HL-60/S4 treated with retinoic acid at 250 ng/mL for 4 days and 3 days (cell line): ENCODE data around the gene AGAP3.

Source experiments
- in situ Hi-C: fragments of 300-500 bp; cut with MboI; formaldehyde crosslinking; loops from 2 replicates; pipeline ENCODE4 v1.7.0; 2022; ENCODE audit warnings: low sequenced_read_pairs

AGAP3 gene

DNA sequence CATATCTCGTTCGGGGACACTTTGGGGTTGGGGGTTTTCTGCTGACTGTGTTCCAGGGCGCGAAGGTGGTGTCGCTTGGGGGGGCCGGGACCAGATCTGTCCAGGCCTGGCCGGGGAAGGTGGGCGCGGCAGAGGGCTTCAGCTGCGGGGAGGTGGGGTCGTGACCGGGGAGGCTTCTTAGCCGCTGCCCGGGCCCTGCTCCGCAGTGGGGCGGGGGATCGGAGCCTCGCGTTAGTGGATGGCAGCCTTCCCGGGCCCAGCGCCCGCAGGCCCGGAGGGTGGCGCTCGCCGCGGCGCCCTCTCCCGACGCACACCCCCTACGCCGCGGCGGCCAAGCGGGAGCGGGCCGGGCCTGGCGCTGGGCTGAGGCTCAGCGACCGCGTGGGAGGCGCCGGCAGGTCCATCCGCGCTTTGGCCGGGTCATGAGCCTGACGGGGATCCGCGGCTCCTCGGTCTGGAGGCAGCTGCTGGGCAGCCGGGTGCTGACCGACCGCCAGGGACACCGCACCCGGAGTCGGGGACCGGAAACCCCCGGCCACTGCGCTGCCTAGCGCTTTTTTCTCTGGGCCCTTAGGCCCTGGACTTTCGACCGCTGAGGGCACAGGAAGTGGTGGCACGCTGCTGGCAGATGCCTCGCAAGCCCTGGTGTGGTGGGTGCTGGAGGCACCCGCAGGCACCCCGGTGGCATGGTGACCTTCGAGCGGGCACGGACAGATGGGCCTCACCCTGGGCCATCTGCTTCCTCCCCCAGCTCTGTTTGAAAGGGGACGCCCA, 1.2 kb downstream of the AGAP3 start:
- in situ Hi-C loops: no loop called here

DNA sequence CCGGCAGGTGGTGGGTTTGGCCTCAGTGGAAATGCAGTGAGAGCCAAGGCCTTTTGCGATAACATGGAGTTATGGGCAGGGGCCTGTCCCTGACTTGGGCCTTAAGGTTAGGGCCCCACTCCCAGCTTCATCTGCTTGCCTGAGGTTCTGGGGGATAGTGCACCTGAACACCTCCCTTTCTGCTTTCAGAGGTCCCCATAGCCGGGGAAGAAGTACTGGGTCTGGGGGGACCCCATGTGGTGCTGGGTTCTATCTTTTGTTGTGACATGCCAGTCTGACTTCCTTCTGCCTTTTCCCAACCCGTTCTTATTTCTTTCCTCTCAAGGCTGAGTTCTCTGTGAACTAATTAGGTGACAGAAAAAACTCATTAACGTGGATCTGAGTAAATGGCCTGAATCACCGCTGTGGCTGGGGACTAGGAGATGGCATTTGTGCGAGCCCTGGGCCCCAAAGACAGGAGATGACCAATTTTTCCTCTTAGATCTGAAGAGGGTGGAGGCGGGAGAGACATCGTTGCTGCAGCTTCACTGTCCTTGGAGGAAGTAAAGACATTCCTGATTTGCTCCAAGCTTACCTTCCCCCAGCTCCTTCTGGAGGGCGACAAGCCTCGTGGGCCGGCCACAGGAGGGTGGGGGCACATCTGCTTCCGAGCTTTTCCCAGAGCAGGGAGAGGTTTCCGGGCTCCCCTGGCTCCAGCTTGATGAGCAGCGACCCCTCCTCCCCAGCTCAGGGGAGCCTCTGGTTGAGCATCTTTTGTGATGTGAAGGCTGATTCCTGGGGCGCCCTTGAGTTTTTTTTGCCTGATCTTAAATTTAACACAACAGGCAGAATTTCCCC, 2.0 kb downstream of the AGAP3 start:
- in situ Hi-C loops: no loop called here

DNA sequence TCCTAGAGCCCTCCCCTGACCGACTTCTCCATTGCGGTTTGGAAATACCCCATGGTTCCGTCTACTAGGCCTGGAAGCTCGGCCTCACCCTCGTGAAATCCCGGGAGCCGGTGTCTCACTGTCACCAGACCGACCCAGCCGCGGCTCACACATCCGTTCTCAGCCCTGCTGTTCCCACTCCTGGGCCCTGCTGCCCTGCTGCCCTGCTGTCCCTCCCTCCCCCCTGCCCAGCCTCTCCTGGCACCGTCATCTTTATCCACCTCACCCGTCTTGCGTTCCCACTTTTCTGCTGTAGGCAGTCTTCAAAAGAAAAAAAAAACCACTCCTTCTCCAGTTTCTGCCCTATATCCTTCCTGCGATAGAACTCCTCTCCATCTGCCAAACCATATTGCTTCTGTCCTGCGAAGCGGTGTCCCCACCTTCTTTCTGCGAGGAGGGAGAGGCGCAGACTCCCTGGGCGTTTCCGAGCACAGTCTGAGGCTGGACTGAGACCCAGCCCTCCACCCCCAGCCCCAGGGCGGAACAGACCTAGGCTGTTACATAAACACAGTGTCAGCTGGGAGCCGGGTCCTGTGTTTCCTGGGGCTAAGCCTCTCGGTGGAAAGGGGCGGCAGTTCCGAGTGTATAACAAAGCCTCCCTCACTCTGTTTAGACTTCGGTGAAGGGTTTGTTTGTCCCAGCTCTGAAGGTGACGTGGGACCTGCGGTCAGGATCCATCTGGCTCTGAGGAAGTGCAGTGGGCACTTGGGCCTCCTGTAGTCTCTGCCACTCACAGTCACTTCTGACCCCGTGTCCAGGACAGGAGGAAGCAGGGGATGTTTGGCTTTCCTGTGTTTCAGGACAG, 2.8 kb downstream of the AGAP3 start:
- in situ Hi-C loops: no loop called here

DNA sequence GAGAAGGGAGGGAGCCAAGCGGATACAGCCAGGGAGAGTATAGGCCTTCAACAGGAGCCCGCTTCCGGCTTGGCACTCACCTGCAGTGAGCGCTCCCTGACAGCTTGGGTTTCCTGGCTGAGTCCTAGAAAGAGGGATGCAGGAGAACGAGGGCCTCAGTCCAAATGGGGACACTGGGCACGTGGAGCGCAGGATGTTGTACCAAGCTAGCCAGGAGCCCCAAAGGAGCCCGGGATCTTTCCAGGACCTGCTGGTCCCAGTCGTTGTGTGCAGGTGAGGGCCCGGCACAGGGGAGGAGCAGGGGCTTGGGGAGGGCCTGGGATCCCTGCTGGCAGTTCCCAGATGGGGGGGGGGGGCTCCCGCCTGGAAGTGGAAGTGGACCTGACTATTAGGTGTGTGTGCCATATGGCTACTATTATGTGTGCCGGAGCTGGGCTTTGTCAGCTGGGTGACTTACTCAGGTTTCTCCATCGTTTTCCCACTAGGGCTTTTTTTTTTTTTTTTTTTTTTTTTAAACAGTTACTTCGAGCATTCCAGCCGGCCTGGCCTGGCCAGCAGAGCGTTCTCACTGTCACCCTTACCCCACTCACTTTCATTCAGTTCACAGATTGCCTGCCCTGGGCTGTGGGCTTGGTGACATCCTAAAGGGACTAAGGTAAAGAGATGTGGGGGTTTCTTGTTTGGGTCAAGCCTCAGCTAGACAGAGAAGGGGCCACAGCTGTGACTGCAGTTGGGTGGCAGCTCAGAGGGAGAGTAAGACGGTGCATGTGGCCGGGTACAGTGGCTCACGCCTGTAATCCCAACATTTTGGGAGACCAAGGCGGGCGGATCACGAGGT, 3.8 kb downstream of the AGAP3 start:
- in situ Hi-C loops: no loop called here

DNA sequence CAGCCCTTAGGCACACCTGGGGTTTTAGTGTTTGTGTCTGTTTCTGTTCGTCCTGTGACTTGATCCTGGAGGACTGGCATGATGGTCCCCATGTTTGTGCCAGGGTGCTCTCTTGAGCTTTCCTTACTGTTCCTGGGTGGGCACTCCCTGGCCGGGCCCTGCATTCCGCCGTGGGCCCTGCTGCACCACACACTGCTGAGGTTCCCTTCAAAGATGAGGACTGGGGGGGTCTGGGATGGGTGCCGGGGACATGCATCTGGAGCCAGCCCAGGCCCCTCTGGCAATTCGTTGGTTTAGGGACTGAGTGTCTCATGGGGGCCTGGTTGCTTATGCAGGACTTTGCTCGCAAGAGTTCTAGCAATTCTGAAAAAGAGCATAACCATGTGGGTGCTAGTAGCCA, 4.7 kb downstream of the AGAP3 start:
- in situ Hi-C loops: no loop called here

DNA sequence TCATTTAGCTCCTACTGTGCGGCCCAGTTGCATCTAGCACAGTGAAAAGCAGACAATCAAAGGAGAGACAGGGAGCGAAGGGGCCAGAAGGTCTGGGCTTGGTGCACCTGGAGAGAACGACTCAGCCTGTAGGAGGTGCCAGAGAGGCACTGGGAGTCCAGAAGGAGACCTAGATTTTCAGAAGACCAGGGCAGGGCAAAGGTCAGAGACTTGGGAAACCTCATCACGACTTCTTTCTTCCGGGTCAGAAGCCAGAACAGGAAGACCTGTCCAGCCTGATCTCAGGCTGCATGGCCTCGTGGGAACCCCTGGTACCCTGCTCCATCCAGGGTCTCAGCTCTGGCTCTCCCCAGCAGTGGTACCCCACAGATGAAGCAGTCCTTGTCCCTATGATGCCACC, 5.2 kb downstream of the AGAP3 start:
- in situ Hi-C loops: no loop called here

DNA sequence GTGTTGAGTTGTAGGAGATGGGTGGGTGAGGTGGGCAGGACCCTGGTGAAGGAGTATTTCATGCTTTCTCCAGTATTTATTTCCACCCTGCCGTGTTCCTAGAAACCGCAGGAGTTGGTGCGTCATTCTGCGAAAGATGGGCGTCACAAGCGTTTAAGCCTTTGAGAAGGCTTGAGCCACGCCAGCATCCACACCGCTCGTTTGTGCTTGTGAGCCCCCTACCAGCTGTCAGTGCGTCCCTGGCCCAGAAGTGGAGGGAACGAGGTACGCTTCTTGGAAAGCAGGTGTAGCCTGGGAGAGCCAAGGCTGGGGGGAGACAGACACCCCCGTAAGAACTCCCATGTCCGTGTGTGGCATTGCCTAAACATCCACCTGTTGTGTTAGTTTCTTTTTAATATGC, 5.7 kb downstream of the AGAP3 start:
- in situ Hi-C loops: no loop called here

DNA sequence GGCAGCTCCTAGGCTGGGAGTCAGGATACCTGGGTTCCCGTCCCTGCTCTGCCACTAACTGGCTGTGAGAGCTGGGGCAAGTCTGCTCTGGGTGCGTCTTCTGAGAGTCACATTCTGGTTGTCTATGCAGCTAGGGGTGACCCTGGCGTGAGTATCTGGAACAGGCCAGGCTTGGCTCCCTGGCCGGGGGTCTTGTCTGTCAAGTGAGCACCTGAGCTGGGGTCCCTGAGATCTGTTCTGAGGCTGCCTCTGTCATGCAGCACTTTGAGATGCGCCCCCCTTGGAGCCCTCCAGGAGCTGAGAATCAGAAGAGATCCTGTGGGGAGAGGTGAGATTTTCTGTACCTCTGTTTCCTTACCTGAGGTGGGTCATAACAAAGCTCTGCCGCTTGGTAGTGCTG, 7.5 kb downstream of the AGAP3 start:
- in situ Hi-C loops: no loop called here

DNA sequence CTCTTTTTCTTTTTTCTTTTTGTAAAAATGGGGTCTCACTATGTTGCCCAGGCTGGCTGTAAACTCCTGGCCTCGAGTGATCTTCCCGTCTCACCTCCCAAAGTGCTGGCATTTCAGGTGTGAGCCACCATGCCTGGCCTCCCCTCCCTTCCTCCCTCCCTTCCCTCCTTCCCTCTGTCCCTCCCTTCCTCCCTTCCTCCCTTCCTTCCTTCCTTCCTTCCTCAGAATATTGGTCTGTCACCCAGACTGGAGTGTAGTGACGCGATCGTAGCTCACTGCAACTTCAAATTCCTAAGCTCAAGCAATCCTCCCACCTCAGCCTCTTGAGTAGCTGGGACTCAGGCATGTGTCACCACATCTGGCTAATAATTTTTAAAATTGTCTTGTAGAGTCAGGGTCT, 8.4 kb downstream of the AGAP3 start:
- in situ Hi-C loops: no loop called here

DNA sequence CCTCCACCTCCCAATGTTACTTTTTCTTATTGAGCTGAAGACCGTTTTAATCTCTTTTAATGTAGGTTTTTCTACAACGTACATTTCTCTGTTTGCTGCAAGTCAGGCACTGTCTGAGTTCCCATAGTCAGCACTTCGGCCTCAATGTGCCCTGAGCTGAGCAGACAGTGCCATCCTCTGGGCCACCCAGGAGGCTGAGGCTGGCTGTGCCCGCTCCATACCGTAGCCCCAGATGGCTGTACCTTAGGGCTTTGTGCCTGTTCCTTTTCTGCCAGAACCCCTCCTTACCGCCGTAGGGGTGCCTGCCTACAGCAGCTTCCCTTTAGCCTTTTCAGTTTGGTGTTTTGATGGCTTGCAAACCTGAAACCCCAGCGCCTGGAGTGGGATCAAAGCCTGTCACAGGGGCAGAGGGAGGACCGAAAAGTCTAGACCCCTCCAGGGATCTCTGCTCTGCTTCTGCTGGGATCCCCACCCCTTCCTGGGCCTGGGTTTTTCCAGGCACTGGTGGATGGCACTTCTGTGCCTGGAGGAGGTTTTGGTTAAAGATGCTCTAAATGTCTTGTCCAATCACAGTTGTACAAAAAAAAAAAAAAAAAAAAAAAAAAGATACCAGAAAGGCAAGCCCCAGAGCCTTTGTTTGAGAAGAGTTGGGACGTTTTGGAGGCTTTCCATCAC, 9.0 kb downstream of the AGAP3 start:
- in situ Hi-C loops: no loop called here

DNA sequence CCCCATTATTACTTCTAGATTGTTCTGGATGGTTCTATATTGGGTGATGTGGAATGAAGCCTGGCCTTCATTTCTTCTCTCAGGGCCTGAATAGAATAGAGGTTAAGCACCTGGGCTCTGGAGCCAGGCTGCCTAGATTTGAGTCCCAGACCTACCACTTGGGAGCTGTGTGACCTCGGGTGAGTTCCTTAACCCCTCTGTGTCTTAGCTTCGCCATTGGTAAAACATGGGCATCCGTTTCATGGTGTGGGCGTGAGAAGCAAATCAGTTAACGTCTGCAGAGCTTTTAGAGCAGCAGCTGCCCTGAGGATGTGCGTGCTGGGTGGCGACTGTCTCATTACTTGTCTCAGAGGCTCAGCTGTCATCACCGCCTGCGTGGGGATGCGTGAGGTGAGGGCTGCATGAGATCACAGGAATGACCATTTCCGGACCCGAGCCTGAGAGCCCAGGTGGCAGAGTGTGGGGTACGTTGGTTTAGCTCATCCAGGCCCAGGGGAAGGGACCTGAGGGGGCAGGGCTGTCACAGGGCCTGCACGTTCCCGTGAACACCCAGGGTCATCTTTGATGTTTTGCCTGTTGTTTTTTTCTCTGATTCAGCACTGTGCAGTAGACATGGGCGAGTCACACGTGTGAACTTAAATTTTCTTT, 9.7 kb downstream of the AGAP3 start:
- in situ Hi-C loops: no loop called here

DNA sequence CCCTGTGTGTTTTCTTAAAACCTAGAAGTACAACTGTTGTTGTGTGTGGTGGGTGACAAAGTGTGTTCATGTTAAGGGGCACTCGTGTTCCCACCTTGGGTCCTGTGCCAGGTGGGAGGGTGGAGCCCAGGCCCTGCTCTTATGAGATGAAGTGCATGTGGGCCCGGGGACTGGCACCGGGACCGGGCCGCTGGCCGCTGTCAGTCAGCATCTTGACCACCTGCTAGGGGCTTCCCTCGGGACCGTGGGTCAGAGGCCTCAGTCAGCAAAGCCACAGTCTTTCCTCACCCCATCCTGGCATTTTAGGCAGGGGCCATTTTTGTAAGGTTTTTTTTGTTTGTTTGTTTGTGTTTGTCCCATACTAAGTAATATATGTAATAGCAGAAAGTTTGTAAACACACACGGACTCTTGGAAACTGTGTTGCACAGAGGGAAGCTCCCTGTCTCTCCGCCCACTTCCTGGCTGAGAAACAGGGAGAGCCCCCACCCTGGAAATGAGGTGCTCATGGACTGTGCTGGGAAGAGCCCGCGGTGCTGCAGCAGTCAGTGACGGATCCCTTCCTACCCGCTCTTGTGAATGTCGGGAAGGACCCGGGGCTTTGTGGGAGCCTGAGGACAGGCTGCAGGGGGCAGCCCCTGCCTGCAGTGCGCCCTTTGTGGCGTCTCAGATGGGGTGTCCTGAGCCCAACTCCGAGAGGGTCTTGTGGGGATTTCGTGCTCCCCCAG, 13.4 kb downstream of the AGAP3 start:
- in situ Hi-C loops: no loop called here

DNA sequence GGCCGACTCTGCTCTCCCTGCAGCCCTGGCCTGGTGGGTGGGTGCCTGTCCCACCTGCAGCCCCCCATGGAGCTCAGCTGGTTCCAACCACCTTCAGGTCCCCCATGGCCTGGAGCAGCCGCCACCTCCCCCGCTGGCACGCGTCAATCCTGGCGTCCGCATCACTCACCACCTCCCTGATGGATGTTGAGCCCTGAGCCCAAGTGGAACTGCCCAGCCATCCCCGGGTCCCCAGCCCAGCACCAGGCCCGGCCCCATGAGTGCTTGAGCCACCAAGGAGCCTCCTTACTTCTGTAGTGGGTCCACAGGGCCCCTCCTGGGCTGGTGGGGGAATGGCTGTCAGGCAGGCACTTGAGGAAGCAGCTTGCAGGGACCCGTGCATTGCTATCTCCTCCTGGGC, 14.6 kb downstream of the AGAP3 start:
- in situ Hi-C loops: no loop called here

DNA sequence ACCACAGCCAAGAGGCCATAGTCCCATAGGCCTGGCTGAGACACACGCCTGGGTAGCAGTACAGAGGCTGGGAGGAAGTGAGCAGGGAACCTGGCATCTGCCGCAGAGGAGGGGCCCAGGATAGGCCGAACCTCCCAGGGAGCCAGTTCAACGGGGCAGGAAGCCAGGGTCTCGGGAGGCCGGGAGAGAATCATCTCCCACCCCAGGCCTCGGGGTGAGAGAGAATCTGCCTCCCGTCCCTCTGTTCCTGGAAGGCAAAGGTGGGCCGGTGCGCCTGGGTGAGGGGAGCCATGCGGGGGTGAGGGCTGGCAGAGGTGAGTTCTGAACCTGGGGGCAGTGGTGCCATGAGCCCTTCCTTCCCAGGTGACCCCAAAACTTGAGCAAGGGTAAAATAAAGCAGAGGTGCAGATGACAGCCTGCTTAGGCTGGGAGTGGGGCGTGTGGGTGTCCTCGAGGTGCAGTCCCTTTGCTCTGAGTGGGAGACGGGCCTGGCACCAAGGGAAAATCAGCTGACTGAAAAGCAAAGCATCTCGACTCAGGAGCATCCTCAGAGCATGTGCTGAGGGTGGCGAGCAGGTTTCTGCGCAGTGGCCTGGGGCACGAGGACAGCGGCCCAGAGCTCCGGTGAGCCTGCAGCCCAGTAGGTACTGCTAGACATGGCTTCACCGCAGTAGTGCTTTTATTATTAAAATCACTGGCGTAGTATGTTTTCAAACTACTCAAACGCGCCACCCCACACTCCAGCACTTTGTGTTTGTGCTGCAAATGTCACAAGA, 15.5 kb downstream of the AGAP3 start:
- in situ Hi-C loops: no loop called here

DNA sequence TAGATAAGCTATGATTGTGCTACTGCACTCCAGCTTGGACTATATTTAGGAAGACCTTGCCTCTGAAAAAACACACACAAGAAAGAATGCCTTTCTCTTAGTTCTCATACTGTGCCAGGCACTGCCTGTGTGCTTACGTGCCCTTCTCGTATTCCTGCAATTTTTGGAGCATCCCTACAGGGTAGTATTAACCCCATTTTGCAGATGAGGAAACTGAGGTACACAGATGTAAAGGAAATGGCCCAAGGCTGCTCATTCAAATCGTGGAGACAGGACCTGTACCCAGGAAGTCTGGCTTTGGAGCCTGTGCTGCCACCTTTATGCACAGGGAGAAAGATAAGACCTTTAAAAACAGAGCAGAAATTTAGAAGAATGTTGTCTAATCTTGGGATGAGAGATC, 16.7 kb downstream of the AGAP3 start:
- in situ Hi-C loops: no loop called here

DNA sequence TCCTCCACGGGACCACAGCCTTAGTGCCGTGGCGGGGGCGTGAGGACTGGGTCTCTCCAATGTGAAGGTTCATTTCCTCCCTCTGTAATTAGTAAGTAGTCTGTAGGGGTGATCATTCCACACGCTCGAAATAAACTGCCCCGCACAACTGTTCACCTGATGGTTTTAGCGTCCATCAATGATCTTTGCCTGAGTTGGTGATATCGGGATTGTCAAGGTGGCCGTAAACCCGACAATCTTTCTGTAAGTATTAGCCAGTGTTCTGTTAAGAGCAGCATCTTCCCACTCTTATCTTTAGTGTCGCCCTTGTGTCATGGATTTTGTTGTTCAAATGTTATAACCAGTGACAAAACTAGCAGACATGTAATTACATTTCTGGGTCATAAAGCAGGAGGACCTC, 17.7 kb downstream of the AGAP3 start:
- in situ Hi-C loops: no loop called here

DNA sequence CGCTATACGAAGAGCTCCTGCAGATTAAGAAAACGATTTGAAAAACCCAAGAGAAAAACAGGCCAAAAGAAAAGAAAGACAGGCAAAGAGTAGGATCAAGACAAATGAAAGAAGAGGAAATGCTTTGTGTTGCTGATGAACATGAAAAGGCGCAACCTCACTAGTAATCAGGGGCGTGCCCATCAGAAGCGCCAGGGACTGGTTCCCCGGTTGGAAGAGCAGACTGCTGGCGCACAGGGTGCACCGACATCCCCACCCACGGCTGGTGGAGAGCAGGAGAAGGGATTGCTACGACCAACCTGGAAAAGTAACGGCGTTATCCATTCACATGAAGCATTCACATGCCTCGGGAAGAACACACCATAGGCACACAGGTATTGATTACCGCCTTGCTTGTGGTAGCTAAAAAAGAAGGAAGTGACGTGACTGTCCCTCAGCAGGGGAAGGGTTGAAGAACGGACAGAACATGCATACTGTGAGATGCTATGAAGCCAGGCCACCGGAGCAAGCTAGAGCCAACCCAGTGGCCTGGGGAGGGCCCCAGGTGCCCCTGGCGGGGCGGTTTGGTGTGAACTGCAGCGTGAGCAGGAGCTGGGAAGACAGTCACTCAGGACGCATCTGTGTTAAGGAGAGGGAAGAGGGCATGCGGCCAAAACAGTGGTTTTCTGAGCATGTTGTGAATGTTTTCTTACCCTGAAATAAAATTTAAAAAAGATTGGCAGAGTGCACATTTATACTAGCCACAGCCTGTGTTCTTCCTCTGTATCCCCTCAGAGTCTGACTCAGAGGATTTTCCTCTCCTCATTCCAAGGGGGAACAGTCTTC, 18.3 kb downstream of the AGAP3 start:
- in situ Hi-C loops: no loop called here
